HL-60 (cell line): ENCODE measurements around the gene TNFSF15.
A peak's percentile ranks its signal among the peaks of the same experiment; 100 is the strongest.
"Not testable (repeated sequence)": the region's sequence is repeated elsewhere in the genome, so short reads cannot be mapped to it uniquely, and the experiment has no call there.

Source experiments
- DNase-seq, 2 experiments: peaks; one replicate each; pipeline ENCODE4 v3.0.0-alpha.2; 2010 to 2020; ENCODE audit warnings: low read depth in 1 of 2, low spot score in 1 of 2
- H3K27ac ChIP-seq: fragments of 250-450 bp; sonication (Bioruptor Pico); replicated peaks from 2 replicates; pipeline ENCODE4 v1.5.1; 2020; ENCODE audit warnings: mild to moderate bottlenecking, moderate library complexity
- H3K27me3 ChIP-seq: fragments of 250-450 bp; sonication (Bioruptor Pico); 2 replicates; pipeline ENCODE4 v1.5.1; 2021; ENCODE audit warnings: mild to moderate bottlenecking, moderate library complexity; ENCODE audit not compliant: insufficient read depth, poor library complexity, severe bottlenecking
- H3K4me3 ChIP-seq: replicated peaks from 2 replicates; pipeline ENCODE4 v1.5.1; 2011; ENCODE audit warnings: mild to moderate bottlenecking, control low read depth, low read length; ENCODE audit not compliant: insufficient read depth
- CTCF ChIP-seq: IDR thresholded peaks from one replicate; pipeline ENCODE4 v1.5.1; 2011; ENCODE audit warnings: low read length, control low read depth, inconsistent platforms; ENCODE audit not compliant: insufficient read depth
- GABPA ChIP-seq: IDR thresholded peaks from 2 replicates; pipeline ENCODE4 v1.6.1; 2012; ENCODE audit warnings: low read depth
- POLR2AphosphoS5 ChIP-seq: IDR thresholded peaks from 2 replicates; pipeline ENCODE4 v1.6.1; 2012; ENCODE audit warnings: low read depth
- SPI1 ChIP-seq: IDR thresholded peaks from 2 replicates; pipeline ENCODE4 v1.6.1; 2012; ENCODE audit warnings: low read depth, mild to moderate bottlenecking, borderline replicate concordance
- TF ChIP-seq, protein P1 (sequence below): IDR thresholded peaks from 2 replicates; pipeline ENCODE4 v1.6.1; 2012; ENCODE audit warnings: low read depth; ENCODE audit not compliant: insufficient replicate concordance

TNFSF15 gene

DNA sequence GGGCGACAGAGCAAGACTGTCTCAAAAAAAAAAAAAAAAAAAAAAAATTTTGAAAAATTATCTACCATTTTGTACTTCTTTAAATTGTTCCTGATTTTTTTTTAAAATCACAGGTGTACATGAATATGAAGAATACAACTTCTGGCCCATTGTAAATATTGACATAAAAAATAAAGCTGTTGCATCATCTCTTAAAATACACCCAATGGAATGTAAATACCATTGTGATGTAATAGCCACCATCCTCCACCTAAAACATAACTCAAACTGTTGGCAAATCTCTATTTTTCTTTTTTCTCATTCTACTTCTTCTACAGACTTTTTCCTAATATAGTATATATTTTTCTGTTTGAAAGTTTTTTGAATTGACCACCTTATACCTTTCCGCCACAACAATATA is 62.9 kb downstream of the TNFSF15 start:
- peaks cover 2% of the 10 kb centered on the region for H3K27me3 ChIP-seq
- H3K4me3 ChIP-seq: no peak overlapping the region
- no peak overlapping the region for H3K27ac ChIP-seq
- no peak for TF ChIP-seq CTCF
- TF ChIP-seq POLR2AphosphoS5: no peak
- no peak for TF ChIP-seq SPI1
- no peak for TF ChIP-seq GABPA
- TF ChIP-seq, protein P1, sequence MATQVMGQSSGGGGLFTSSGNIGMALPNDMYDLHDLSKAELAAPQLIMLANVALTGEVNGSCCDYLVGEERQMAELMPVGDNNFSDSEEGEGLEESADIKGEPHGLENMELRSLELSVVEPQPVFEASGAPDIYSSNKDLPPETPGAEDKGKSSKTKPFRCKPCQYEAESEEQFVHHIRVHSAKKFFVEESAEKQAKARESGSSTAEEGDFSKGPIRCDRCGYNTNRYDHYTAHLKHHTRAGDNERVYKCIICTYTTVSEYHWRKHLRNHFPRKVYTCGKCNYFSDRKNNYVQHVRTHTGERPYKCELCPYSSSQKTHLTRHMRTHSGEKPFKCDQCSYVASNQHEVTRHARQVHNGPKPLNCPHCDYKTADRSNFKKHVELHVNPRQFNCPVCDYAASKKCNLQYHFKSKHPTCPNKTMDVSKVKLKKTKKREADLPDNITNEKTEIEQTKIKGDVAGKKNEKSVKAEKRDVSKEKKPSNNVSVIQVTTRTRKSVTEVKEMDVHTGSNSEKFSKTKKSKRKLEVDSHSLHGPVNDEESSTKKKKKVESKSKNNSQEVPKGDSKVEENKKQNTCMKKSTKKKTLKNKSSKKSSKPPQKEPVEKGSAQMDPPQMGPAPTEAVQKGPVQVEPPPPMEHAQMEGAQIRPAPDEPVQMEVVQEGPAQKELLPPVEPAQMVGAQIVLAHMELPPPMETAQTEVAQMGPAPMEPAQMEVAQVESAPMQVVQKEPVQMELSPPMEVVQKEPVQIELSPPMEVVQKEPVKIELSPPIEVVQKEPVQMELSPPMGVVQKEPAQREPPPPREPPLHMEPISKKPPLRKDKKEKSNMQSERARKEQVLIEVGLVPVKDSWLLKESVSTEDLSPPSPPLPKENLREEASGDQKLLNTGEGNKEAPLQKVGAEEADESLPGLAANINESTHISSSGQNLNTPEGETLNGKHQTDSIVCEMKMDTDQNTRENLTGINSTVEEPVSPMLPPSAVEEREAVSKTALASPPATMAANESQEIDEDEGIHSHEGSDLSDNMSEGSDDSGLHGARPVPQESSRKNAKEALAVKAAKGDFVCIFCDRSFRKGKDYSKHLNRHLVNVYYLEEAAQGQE: no peak
- DNase-seq: no peak

DNA sequence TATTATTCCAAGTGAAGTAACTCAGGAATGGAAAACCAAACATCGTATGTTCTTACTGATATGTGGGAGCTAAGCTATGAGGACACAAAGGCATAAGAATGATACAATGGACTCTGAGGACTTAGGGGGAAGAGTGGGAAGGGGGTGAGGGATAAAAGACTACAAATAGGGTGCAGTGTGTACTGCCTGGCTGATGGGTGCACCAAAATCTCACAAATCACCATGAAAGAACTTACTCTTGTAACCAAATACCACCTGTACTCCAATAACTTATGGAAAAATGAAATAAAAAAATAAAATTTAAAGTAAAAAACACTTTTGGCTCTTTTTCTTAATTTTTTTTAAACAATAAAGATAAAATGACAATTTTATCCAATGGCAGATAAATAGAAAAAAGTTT is 64.3 kb downstream of the TNFSF15 start:
- DNase-seq, H3K4me3 ChIP-seq: not testable (repeated sequence)

GRCh38 chr9:114738581-114739316 is 67.1 kb downstream of the TNFSF15 start:
- TF ChIP-seq SPI1: peak; percentile 66; the same call in 1 of the 2 replicates
- TF ChIP-seq GABPA: no peak
- peak; percentile 77 for TF ChIP-seq CTCF
- Histone ChIP-seq H3K27me3 (peaks cover 11% of the 10 kb centered on the region), H3K27ac (no peak overlapping the region), H3K4me3 (no peak overlapping the region)
- DNase-seq: peak; percentile 55 to 79

More for the DNA sequence above, 64.3 kb downstream of the TNFSF15 start:
- not testable (repeated sequence) for H3K27ac ChIP-seq, H3K27me3 ChIP-seq

- TF ChIP-seq POLR2AphosphoS5: no peak
- no peak for TF ChIP-seq SPI1
- TF ChIP-seq GABPA: no peak
- TF ChIP-seq CTCF: no peak
- TF ChIP-seq, protein P1: no peak
- DNase-seq: no peak
- H3K4me3 ChIP-seq: no peak overlapping the region
- H3K27ac ChIP-seq: no peak overlapping the region
- peaks cover 11% of the 10 kb centered on the region for H3K27me3 ChIP-seq
Observed at GRCh38 chr9:114737847-114738246, 68.0 kb downstream of the TNFSF15 start.
